MM.1S (cell line): ENCODE measurements around the gene BBIP1.

Experiments used
- DNase-seq: peaks from one replicate; pipeline ENCODE4 v3.0.0-alpha.2; 2015
- H2AFZ ChIP-seq: fragments of 300-600 bp; sonication (generic); 2 replicates; pipeline ENCODE4 v1.6.0; 2016; ENCODE audit warnings: antibody characterized with exemption, low read length
- H3F3A ChIP-seq: fragments of 300-600 bp; sonication (generic); 2 replicates; pipeline ENCODE4 v1.6.1; 2016; ENCODE audit warnings: mild to moderate bottlenecking, antibody characterized with exemption, low read length, moderate library complexity, mixed read lengths; ENCODE audit not compliant: insufficient read depth
- H3K27ac ChIP-seq: fragments of 300-600 bp; sonication (generic); 2 replicates; pipeline ENCODE4 v1.5.1; 2016; ENCODE audit warnings: mild to moderate bottlenecking, low read length
- H3K27me3 ChIP-seq: fragments of 300-600 bp; sonication (generic); replicated peaks from 2 replicates; pipeline ENCODE4 v1.6.0; 2016; ENCODE audit warnings: low read length; ENCODE audit not compliant: insufficient read depth
- H3K36me3 ChIP-seq: fragments of 300-600 bp; sonication (generic); replicated peaks from 2 replicates; pipeline ENCODE4 v1.6.1; 2016; ENCODE audit warnings: mild to moderate bottlenecking, low read length, mixed read lengths; ENCODE audit not compliant: insufficient read depth
- H3K4me1 ChIP-seq: fragments of 300-600 bp; sonication (generic); 2 replicates; pipeline ENCODE4 v1.6.1; 2016; ENCODE audit warnings: low read length, mixed read lengths
- H3K4me2 ChIP-seq: fragments of 300-600 bp; sonication (generic); 2 replicates; pipeline ENCODE4 v1.6.0; 2016; ENCODE audit warnings: low read depth, low read length
- H3K4me3 ChIP-seq: fragments of 300-600 bp; sonication (generic); 2 replicates; pipeline ENCODE4 v1.5.1; 2016; ENCODE audit warnings: low read length, mixed read lengths
- H3K79me2 ChIP-seq: fragments of 300-600 bp; sonication (generic); 2 replicates; pipeline ENCODE4 v1.6.1; 2016; ENCODE audit warnings: mixed run types, low read length, mixed read lengths
- H3K9ac ChIP-seq: fragments of 300-600 bp; sonication (generic); 2 replicates; pipeline ENCODE4 v1.6.1; 2016; ENCODE audit warnings: low read length, mixed read lengths
- H3K9me2 ChIP-seq: fragments of 300-600 bp; sonication (generic); replicated peaks from 2 replicates; pipeline ENCODE4 v1.6.1; 2016; ENCODE audit warnings: mild to moderate bottlenecking, low read length, mixed read lengths; ENCODE audit not compliant: insufficient read depth
- H3K9me3 ChIP-seq: fragments of 300-600 bp; sonication (generic); replicated peaks from 2 replicates; pipeline ENCODE4 v1.6.1; 2016; ENCODE audit warnings: mild to moderate bottlenecking, low read length, mixed read lengths; ENCODE audit not compliant: insufficient read depth
- H4K20me1 ChIP-seq: fragments of 300-600 bp; sonication (generic); 2 replicates; pipeline ENCODE4 v1.6.1; 2016; ENCODE audit warnings: mild to moderate bottlenecking, low read length, moderate library complexity, mixed read lengths; ENCODE audit not compliant: insufficient read depth
- CTCF ChIP-seq: fragments of 300-600 bp; sonication (generic); IDR thresholded peaks from 2 replicates; pipeline ENCODE4 v1.5.1; 2016; ENCODE audit warnings: antibody characterized with exemption, low read length, mixed read lengths
- EZH2 ChIP-seq: fragments of 300-600 bp; sonication (generic); optimal IDR thresholded peaks from 2 replicates; pipeline ENCODE3; 2017; ENCODE audit warnings: low read depth, mild to moderate bottlenecking, antibody characterized with exemption, low read length, mixed read lengths
- EZH2phosphoT487 ChIP-seq: fragments of 300-600 bp; sonication (generic); IDR thresholded peaks from 2 replicates; pipeline ENCODE4 v1.6.1; 2018; ENCODE audit warnings: antibody characterized with exemption, low read length

The BBIP1 gene

GRCh38 chr10:110910138-110910537 is 8.8 kb downstream of the BBIP1 start:
- no peak overlapping the region for H3K4me2 ChIP-seq
- TF ChIP-seq CTCF: no peak
- TF ChIP-seq EZH2: no peak
- no peak for TF ChIP-seq EZH2phosphoT487
- no peaks in the 10 kb centered on the region for H3K27me3 ChIP-seq
- H3K9me3 ChIP-seq: no peaks in the 10 kb centered on the region
- no peak for DNase-seq
- no peaks in the 10 kb centered on the region for H3K4me1 ChIP-seq
- H3K36me3 ChIP-seq: no peaks in the 10 kb centered on the region
- H3K9me2 ChIP-seq: no peaks in the 10 kb centered on the region
- no peaks in the 10 kb centered on the region for H3F3A ChIP-seq
- H3K79me2 ChIP-seq: no peaks in the 10 kb centered on the region
- H4K20me1 ChIP-seq: no peaks in the 10 kb centered on the region
- H2AFZ ChIP-seq: no peak overlapping the region
- no peak overlapping the region for H3K27ac ChIP-seq
- H3K9ac ChIP-seq: no peak overlapping the region
- no peak overlapping the region for H3K4me3 ChIP-seq

DNA sequence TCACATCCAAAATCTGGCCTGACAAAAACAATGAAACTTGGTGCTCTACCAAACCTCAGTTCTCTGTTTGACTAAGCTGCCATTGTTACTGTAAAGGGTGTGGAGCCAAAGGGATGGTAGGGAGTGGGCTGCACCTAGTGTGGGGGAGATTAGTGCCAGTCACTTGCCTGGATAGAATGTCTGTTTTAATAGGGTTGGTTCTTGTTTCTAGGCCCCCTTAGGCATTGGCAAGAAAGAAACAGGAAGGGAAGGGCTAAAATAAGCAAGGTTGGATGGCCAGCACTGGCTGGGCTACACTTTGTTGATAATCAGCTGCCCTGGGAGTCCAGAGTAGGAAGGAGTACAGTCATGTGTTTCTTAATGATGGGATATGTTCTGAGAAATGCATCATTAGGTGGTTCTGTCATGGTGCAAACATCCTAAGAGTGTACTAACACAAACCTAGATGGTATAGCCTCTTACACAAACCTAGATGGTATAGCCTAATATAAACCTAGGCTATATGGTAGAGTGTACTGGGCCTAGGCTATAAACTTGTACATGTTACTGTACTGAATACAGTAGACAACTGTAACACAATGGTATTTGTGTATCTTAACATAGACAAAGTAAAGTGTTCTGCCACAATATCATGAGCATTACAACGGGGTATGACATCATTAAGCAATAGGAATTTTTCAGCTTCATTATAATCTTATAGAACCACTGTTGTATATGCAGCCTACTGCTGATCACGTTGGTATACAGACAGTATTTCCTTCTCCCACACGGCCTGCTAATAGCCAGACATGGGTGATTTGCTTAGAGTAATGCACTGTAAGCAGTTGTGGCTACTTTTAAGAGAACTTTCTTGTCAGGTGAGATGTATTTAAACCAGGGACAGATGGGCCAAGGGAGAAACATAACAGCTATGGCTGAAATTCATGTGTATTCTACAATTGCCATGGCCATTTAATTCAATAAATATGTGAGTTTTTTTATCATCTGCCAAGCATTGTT is 15.4 kb downstream of the BBIP1 start:
- Histone ChIP-seq H3K4me3 (no peak overlapping the region), H3K9me2 (no peaks in the 10 kb centered on the region), H3K9ac (no peak overlapping the region), H3K27ac (peak overlapping the region; percentile 28; the same call in 1 of the 2 replicates), H3K36me3 (no peaks in the 10 kb centered on the region), H3K79me2 (no peaks in the 10 kb centered on the region), H3K27me3 (no peaks in the 10 kb centered on the region), H2AFZ (no peak overlapping the region), H3K4me2 (peak overlapping the region; percentile 5; the same call in 1 of the 2 replicates), H3F3A (peaks cover 7% of the 10 kb centered on the region; the same call in 1 of the 2 replicates), H3K9me3 (no peaks in the 10 kb centered on the region), H4K20me1 (no peaks in the 10 kb centered on the region), H3K4me1 (peaks cover 27% of the 10 kb centered on the region)
- no peak for TF ChIP-seq EZH2
- TF ChIP-seq CTCF: no peak
- no peak for TF ChIP-seq EZH2phosphoT487
- peak; percentile 74 for DNase-seq

DNA sequence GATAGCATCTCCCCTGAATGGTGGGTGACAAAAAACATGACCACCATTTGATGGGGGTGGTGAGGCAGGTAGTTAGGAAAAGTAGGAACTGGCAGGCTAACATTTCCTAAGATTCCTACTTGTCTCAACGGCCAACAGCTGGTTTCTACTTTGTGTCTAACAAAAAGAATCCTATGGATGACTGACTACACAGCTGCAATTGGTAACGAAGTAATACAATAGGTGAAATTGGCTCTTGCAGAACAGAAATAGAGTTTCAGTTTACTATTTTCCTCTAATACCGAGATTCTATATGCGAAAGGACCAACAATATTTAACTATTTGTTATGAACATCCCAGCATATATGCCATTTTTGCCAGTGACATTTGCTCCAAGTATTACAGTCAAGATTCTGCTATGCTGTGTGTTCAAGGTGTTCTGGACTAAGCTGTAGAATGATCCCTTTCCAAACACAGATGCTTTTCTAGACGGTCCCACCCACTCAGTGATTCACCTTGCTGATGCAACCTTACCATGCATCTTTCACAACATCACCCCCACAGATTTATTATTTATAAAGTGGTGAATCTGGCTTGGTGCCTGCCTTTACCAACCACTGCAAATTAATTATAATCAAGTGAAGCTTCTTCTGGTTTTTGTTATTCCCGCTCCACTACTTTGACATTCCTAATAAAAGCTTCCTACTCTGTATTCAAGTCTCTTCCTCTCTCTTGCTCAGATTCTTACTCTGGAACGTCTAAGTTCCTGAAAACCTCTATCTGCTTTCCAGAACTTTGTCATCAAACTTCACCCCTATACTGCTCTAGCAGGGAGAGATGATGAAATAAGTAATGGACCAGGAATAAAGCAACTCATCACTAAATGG is 16.8 kb downstream of the BBIP1 start:
- Histone ChIP-seq H3K4me2 (no peak overlapping the region), H3F3A (peaks cover 7% of the 10 kb centered on the region; the same call in 1 of the 2 replicates), H3K27ac (no peak overlapping the region), H3K4me1 (peaks cover 27% of the 10 kb centered on the region), H3K9me3 (no peaks in the 10 kb centered on the region), H3K4me3 (no peak overlapping the region), H3K27me3 (no peaks in the 10 kb centered on the region), H4K20me1 (no peaks in the 10 kb centered on the region), H2AFZ (no peak overlapping the region), H3K79me2 (no peaks in the 10 kb centered on the region), H3K9me2 (no peaks in the 10 kb centered on the region), H3K36me3 (no peaks in the 10 kb centered on the region), H3K9ac (no peak overlapping the region)
- TF ChIP-seq CTCF (no peak), EZH2 (no peak), EZH2phosphoT487 (no peak)
- DNase-seq: no peak
